ENCODE measurements around the gene NOX4. TPM values are rescaled to one million over a fixed set of nuclear protein-coding genes. Genes with fewer than 3 reads are reported as not detected.
"Not testable (repeated sequence)": the region's sequence is repeated elsewhere in the genome, so short reads cannot be mapped to it uniquely, and the experiment has no call there.

Gene NOX4
- total RNA-seq, 4 donors from 2014 or later: 0.30 to 1.4 (median 0.91) TPM; not detected in 1

DNA sequence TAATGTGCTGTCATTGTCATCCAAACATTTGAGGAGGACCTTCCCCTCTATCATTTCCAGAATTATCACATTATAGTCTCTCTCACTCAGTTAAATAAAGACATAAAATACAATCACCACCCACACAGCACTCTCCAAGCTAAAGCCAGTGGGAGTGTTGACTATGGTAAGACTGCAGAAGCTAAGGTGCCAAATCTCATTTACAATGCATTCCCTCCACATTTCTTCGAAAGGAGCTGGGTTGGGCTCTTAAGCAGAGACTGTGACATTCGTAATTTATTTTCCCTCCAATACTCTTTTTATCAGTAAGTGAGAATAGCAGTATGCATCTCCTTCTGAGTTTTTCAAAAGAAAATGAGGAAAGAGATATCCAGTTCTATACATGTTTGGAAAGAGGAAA lies 74.2 kb downstream of the NOX4 start:
- no peak for DNase-seq (ENCODE audit: low spot score in 2 of 2)
- no peaks in the 10 kb centered on the region for H3K9me3 ChIP-seq
- H3K27me3 ChIP-seq: no peaks in the 10 kb centered on the region
- no peak overlapping the region for H3K27ac ChIP-seq
- no peak overlapping the region for H3K4me3 ChIP-seq
- TF ChIP-seq POLR2A (IDR thresholded peaks at IDR 0.05) (no peak), POLR2AphosphoS5 (IDR thresholded peaks at IDR 0.05) (no peak), EP300 (IDR thresholded peaks at IDR 0.05) (no peak)
- TF ChIP-seq, protein P1, sequence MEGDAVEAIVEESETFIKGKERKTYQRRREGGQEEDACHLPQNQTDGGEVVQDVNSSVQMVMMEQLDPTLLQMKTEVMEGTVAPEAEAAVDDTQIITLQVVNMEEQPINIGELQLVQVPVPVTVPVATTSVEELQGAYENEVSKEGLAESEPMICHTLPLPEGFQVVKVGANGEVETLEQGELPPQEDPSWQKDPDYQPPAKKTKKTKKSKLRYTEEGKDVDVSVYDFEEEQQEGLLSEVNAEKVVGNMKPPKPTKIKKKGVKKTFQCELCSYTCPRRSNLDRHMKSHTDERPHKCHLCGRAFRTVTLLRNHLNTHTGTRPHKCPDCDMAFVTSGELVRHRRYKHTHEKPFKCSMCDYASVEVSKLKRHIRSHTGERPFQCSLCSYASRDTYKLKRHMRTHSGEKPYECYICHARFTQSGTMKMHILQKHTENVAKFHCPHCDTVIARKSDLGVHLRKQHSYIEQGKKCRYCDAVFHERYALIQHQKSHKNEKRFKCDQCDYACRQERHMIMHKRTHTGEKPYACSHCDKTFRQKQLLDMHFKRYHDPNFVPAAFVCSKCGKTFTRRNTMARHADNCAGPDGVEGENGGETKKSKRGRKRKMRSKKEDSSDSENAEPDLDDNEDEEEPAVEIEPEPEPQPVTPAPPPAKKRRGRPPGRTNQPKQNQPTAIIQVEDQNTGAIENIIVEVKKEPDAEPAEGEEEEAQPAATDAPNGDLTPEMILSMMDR (IDR thresholded peaks at IDR 0.05): no peak
- H3K36me3 ChIP-seq: no peaks in the 10 kb centered on the region
- 48% methylated on average over 2 of the region's 2 CpGs for WGBS
- no peaks in the 10 kb centered on the region for H3K4me1 ChIP-seq

DNA sequence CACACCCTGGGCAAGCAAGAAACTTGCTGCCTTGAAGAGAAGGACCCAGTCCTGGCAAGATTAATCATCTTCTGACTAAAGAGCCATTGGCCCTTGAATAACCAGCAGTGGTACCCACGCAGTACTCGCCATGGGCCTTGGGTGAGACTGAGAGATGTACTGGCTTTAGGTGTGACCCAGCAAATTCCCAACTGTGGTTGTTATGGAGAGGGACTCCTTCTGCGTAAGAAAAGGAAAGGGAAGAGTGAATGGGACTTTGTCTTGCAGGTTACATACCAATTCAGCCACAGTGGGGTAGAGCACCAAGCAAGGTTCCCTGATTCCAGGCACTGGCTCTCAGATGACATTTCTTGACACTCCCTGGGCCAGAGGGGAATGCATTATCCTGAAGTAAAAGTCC lies 80.1 kb downstream of the NOX4 start:
- H3K4me3 ChIP-seq; H3K9me3 ChIP-seq; H3K36me3 ChIP-seq; DNase-seq (ENCODE audit: low spot score in 2 of 2); H3K27me3 ChIP-seq; H3K4me1 ChIP-seq; H3K27ac ChIP-seq: not testable (repeated sequence)
- 96% methylated on average over 3 of the region's 3 CpGs for WGBS

DNA sequence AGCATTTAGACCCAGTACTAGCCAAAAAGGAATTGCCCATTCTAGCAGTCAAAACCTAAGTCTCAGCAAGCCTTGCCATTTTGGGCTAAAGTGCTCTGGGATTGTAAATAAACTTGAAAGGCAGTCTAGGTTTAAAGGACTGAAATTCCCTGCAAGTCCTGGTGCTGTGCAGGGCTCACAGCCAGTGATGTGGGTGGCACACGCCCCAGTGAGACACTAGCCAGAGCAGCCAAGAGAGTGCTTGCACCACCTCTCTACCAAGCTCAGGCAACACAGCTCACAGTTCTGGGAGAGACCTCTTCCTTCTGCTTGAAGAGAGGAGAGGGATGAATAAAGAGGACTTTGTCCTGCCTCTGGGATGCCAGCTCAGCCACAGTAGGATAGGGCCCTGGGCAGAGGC lies 80.5 kb downstream of the NOX4 start:
- WGBS: no CpG with 5 or more reads among the region's 1 CpG
- not testable (repeated sequence) for H3K27me3 ChIP-seq; H3K27ac ChIP-seq; H3K36me3 ChIP-seq; DNase-seq (ENCODE audit: low spot score in 2 of 2); H3K4me1 ChIP-seq; H3K9me3 ChIP-seq; H3K4me3 ChIP-seq

DNA sequence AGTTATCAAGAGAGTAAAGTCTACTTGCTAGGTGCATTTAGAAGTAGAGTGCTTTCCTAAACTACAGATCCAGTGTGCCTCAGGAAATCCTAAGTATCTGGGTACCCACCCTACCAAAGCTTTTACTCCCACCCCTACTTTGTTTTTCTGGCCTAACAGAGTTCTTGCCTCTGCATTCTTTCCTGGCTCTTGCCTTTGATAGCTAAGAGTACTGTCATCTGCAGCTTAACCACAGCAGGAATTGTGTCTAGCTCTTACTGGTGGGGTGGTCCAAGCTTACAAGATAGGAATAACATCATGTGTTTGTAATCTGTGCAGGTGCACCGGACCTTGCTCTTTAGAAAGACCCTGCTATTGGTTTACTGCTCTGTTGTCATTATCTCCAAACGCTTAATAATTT lies 82.7 kb downstream of the NOX4 start:
- H3K27me3 ChIP-seq; H3K4me1 ChIP-seq; H3K27ac ChIP-seq; H3K9me3 ChIP-seq; H3K4me3 ChIP-seq; H3K36me3 ChIP-seq; DNase-seq (ENCODE audit: low spot score in 2 of 2): not testable (repeated sequence)
- WGBS: 86% methylated on average over 2 of the region's 2 CpGs

DNA sequence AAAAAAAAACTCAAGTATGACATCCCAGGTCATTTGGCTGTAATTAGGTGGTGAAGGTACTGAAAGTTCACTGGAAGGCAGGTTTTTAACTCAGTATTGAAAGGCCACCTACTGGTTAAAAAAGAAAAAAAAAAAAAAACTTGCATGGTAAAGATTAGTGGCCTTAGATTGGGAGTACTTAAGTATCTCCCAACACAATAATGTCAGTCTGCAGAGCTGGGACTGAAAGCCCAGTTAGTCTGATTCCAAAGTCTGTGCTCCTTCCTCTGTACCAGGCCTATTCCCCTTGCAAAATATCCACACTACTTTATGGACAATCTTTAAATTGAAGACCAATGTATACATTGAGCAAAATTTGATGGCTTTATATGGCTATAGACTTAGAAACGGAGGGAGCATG lies 85.5 kb downstream of the NOX4 start:
- Histone ChIP-seq H3K27me3 (no peaks in the 10 kb centered on the region), H3K4me3 (no peak overlapping the region), H3K9me3 (no peaks in the 10 kb centered on the region), H3K36me3 (no peaks in the 10 kb centered on the region), H3K27ac (no peak overlapping the region), H3K4me1 (no peaks in the 10 kb centered on the region)
- 93% methylated on average over 1 of the region's 1 CpG for WGBS
- no peak for TF ChIP-seq POLR2A (IDR thresholded peaks at IDR 0.05)
- no peak for TF ChIP-seq EP300 (IDR thresholded peaks at IDR 0.05)
- TF ChIP-seq, protein P1 (IDR thresholded peaks at IDR 0.05): no peak
- TF ChIP-seq POLR2AphosphoS5 (IDR thresholded peaks at IDR 0.05): no peak
- DNase-seq (ENCODE audit: low spot score in 2 of 2): no peak

DNA sequence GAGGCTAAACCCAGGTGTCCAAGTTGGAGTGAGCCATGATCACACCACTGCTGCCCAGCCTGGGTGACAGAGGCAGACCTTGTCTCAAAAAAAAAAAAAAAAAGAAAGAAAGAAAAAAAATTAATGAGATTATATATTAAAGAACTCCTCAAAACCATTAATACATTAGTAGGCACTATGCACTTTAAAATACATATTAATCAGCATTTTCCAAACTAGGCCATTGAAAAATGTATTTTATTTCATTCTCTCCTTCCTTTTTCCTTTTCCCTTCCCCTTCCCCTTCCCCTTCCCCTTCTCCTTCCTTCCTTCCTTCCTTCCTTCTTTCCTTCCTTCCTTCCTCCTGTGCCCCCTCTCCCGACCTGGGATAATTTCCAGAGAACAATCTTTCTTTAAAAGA lies 99.5 kb downstream of the NOX4 start:
- not testable (repeated sequence) for H3K4me3 ChIP-seq; H3K27me3 ChIP-seq; H3K27ac ChIP-seq; H3K36me3 ChIP-seq; H3K9me3 ChIP-seq; DNase-seq (ENCODE audit: low spot score in 2 of 2); H3K4me1 ChIP-seq
- WGBS: 72% methylated on average over 1 of the region's 1 CpG

DNA sequence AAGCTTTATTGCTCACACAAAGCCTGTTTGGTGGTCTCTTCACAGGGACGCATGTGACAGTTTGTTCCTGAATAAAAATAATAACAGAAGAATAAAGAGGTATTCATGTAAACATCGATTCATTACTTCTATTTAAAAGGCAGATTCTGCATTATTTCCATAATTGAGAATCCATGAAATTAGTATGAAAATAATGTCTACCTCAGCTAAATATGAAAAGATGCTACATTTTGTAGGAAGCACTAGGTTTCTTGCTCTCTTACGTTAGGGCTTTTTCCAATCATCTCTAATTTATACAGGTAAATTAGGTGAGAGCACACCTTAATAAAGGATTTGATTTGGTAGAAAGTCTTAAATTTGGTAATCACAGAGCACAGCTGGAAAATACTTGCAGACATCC lies 103.7 kb downstream of the NOX4 start:
- 94% methylated on average over 3 of the region's 3 CpGs for WGBS
- not testable (repeated sequence) for H3K9me3 ChIP-seq; DNase-seq (ENCODE audit: low spot score in 2 of 2)

DNA sequence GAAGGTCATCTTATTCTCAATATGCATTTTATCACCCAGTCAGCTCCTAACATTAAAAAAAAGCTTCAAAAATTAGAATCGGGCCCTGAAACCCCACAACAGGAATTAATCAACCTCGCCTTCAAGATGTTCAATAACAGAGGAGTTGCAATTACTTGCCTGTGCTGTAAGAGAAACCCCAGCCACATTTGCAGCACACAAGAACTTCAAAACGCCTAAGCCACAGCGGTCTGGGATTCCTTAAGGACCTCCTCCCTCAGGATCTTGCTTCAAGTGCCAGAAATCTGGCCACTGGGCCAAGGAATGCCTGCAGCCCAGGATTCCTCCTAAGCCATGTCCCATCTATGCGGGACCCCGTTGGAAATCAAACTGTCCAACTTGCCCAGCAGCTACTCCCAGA lies 108.2 kb downstream of the NOX4 start:
- not testable (repeated sequence) for H3K4me3 ChIP-seq; H3K9me3 ChIP-seq; H3K27ac ChIP-seq; H3K27me3 ChIP-seq; DNase-seq (ENCODE audit: low spot score in 2 of 2); H3K36me3 ChIP-seq; H3K4me1 ChIP-seq
- 88% methylated on average over 4 of the region's 6 CpGs for WGBS

More for the DNA sequence above, 103.7 kb downstream of the NOX4 start:
- H3K27ac ChIP-seq, H3K4me1 ChIP-seq, H3K36me3 ChIP-seq, H3K4me3 ChIP-seq, H3K27me3 ChIP-seq: not testable (repeated sequence)

DNA sequence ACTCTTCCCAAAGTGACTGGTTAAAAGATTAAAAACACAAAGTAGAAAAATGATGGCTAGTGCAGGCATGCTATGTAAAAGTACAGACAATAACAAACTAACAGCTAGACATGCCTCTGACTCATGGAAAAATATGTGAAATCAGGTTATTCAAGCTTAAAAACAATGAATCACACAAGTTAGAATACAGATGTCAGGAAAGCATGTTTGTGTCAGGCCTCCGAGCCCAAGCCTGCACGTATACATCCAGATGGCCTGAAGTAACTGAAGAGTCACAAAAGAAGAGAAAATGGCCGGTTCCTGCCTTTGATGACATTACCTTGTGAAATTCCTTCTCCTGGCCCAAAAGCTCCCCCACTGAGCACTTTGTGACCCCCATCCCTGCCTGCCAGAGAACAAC lies 110.1 kb downstream of the NOX4 start:
- TF ChIP-seq, protein P1 (IDR thresholded peaks at IDR 0.05): no peak
- TF ChIP-seq POLR2AphosphoS5 (IDR thresholded peaks at IDR 0.05) (no peak), EP300 (IDR thresholded peaks at IDR 0.05) (no peak), POLR2A (IDR thresholded peaks at IDR 0.05) (no peak)
- DNase-seq (ENCODE audit: low spot score in 2 of 2): peak in 1 of 2 donors; percentile 57

DNA sequence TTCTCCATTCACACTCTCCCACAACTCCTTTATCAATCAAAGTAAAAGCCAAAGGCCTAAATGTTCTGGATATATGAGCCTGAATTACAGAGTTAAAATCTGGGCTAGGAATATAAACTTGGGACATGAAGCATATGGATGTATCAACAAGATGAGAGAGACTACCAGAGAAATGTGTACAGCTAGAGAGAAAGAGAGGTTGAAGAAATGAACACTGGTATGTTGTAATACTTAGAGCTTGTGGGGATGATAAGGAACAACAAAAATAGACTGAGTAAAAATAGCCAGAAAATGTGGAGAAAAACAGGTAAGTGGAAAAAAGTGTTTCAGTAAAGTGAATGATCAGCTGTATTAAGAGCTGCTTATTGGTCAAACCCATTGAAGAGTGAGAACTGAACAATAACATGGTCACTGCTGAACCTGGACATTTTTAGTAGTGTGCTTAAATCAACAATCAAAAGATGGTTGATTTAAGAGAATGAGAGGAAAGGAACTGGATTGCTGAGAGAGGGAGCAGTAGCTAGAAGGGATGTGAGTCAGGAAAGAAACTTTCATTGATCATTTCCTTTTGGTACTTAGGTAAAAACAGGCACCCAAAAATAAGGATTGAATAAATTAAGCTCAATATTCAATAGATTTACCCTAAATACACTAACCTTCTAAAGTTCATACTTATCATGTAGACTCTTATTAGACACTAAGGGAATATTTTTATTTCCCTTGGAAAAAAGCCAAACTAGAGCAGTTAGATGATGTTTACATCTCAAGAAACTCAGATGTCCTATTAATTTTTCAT lies 111.0 kb downstream of the NOX4 start:
- not testable (repeated sequence) for H3K27me3 ChIP-seq; H3K27ac ChIP-seq; H3K4me1 ChIP-seq; H3K36me3 ChIP-seq; DNase-seq (ENCODE audit: low spot score in 2 of 2); H3K9me3 ChIP-seq; H3K4me3 ChIP-seq

More for the DNA sequence above, 110.1 kb downstream of the NOX4 start:
- WGBS: 20% methylated on average over 3 of the region's 3 CpGs
- H3K4me1 ChIP-seq: peaks cover 7% of the 10 kb centered on the region
- H3K36me3 ChIP-seq: no peaks in the 10 kb centered on the region
- no peak overlapping the region for H3K27ac ChIP-seq
- peaks cover 3% of the 10 kb centered on the region for H3K9me3 ChIP-seq
- H3K27me3 ChIP-seq: no peaks in the 10 kb centered on the region
- no peak overlapping the region for H3K4me3 ChIP-seq

DNA sequence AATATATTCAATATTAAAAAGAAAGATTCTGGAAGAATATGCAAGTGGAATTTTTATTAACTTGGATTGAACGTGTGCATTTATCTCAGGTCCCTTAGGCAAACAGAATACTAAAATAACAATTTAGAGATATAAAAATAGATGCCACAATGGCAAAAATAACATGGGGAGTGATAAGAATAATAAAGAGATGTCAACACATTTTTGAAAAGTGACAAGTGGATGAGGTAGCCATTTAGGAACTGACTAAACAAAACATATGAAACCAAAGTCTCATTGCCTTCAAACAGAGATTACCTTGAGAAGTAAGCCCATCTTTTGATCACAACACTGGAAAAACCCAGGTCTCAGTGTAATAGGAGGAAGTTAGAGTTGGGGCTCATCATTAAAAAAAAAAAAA lies 112.2 kb downstream of the NOX4 start:
- 80% methylated on average over 1 of the region's 1 CpG for WGBS
- not testable (repeated sequence) for DNase-seq (ENCODE audit: low spot score in 2 of 2); H3K9me3 ChIP-seq; H3K27me3 ChIP-seq; H3K4me3 ChIP-seq; H3K4me1 ChIP-seq; H3K27ac ChIP-seq; H3K36me3 ChIP-seq

Data from suprapubic skin (tissue), 4 donors.